ENCODE measurements around the gene UNC80.

The UNC80 gene

DNA sequence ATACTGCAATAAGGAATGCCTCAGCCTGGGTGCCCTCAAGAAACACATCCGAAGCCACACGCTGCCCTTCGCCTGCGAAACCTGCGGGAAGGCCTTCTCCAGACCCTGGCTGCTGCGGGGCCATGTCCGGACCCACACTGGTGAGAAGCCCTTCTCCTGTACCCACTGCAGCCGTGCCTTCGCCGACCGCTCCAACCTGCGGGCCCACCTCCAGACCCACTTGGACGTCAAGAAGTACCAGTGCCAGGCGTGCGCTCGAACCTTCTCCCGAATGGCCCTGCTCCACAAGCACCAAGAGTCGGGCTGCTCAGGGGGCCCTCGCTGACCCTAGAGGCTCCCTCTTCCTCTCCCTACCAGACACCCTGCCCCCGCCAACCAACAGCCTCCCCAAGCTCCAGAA lies 37.6 kb downstream of the UNC80 start:
- DNase-seq (ENCODE audit: low spot score) = no peak

DNA sequence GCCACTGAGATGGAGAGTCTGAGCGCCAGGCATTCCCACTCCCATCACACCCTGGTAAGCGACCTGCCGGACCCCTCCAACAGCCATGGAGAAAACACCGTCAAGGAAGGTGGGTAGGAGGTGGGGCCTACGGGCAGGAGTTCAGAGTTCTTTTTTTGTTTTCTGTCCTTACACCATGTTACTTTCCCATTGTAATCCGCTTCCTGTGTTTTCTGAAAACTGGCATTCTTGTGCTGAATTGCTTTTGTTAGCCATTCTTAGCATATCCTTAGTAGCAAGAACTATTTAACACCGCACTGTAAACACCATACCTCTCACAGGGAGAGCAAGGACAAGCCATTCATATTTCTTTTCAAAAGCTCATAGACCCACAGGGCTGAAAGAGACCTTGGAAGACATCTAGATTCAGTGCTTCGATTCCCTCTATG lies 46.2 kb downstream of the UNC80 start:
- DNase-seq (ENCODE audit: low spot score) = no peak

DNA sequence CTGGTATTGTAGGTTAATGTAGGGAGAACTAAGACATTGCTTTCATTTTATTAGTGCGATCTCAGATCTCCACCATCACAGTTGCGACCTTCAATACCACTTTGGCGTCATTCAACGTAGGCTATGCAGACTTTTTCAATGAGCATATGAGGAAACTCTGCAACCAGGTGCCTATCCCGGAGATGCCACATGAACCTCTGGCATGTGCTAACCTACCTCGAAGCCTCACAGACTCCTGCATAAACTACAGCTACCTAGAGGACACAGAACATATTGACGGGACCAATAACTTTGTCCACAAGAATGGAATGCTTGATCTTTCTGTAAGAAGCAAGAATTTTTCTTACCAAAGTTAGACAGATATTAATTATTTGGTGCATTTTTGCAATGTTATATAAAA lies 47.3 kb downstream of the UNC80 start:
- no peak for DNase-seq (ENCODE audit: low spot score)

DNA sequence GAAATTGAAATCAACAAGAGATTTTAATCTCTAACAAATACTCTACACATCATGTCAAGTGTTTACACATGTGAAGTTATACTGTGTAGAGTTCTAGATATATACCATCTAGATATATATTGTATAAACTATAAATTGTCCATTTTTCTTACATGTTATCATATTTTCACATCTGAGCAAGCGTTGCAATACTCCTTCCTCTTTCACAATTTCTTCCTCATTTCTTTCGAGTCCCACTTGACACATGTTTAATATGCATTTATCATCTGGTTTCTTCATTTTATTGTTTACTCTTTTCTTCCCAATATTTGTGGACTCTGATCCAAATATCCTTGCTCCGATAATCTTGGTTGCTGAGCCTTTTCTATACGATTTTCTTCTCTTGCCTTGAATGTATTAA lies 50.2 kb downstream of the UNC80 start:
- no peak for DNase-seq (ENCODE audit: low spot score)

DNA sequence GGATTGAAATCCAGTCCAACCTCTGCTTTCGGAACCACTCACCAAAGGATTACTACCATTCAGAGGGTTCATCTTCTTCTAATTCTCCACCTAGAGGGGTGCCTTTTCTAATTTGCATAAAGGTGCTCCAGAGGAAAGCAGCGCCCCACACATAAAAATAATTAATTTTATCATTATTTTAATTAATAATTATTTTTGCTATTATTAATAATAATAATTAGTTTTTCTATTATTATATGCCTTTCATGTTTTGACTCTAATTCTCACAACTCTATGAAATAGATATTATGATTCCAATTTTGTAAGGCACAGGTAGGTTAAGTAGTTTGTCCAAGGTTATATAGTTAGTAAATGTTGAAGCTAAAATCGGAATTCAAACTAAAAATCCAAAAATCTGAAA lies 51.9 kb downstream of the UNC80 start:
- no peak for DNase-seq (ENCODE audit: low spot score)

DNA sequence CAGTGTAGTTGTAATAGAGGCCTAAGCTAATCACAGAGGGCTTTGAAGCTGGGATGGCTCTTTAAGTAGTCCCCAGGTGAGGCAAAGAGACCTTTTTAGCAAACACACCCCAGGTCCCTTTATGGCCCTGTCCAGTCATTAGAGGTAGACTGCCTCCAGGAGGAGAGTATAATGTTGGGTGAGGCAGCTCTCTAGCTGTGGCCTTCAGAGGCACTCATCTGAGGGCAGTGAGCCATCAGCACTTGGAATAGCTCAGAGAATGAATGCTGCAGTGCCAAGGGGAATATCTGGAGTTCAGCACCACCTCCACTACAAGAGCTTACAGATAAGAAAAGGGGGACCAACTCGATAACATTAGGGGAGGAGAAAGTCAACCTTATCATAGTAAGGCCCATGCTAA lies 52.8 kb downstream of the UNC80 start:
- no peak for DNase-seq (ENCODE audit: low spot score)

DNA sequence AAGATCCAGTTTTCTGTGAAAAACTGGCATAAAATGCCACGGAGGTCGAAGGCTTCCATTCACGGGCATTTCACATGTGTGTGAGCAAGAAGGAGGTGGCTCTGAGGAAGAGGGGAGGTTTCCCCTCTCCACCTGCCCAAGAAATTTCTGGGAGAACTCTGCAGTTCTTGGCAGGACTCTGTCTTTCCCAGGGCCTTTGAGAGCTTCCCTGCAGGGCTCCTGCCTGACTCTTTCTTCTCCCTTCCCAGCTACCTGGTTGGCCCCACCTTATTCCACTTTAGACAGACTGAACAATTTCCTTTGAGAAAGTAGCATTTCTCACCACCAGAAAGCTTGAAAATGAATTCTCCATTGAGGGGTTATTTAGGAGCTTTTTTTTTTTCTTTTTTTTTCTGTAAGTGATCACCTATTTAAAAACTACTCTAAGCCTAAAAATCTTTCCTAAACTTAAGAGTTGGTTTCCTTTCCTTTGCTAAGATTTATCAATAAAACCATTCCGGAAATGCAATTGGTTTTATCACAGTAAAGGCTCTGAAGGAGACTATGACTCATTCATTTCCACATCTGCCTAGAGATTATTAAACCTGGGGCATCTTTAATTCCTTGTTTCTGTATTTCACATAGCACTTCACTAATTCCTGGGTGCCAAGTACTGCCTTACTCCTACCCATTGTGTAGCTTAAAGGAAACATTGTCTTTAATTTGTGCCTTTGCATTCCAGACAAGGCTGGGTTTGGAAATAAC lies 59.3 kb downstream of the UNC80 start:
- no peak for DNase-seq (ENCODE audit: low spot score)

DNA sequence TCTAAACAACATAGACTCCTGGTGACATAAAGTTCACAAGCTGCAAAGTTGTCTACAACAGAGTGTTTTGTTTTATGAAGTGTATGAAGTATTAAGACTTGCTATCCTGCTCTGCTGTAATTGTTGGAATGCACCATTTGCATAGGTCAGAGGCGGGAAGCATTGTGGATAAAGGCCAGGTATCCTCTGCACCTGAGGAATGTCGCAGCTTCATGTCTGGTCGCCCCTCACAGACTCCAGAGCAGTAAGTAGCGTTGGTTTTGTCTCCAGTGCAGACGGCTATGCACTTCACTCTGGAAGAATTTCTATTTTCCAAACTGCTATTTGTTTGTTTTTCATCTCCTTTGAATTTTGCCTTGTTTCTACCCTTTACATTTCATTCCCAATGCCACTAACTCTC lies 63.1 kb downstream of the UNC80 start:
- DNase-seq (ENCODE audit: low spot score) = no peak

DNA sequence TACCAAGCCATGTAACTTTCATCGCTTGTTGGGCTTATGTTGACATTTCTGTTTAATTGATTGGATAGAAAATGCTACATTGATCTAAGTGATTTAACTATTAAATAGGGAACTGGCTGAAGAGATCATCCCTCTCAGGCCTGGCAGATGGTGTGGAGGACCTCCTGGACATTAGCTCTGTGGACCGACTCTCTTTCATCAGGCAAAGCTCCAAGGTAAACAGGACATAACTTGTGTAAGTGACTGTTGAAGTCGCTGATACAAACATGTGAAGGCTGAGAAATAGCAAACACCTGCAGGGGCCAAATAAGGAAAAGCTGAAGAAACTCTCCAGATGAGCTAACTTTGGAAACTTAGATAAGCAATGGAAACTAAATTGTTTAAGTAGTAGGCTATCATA lies 68.8 kb downstream of the UNC80 start:
- DNase-seq (ENCODE audit: low spot score) = no peak

DNA sequence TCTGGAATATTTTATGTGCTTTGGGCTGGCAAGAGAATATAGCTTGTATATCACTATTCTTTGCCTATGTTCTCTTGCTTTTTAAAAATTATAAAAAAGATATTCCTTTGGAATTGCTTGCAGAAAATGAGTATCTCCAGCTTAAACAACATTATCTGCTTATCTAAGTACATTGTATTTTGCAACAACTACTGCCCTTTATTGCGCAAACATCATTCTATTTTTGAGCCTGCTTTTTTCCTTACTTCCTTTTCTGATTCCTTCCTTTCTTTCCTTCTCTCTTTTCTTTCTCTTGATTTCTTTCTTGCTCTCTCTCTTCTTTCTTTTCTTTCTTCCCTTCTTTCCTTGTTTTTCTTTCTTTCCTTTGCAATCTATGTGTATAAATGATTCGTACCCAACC lies 74.0 kb downstream of the UNC80 start:
- no peak for DNase-seq (ENCODE audit: low spot score)

DNA sequence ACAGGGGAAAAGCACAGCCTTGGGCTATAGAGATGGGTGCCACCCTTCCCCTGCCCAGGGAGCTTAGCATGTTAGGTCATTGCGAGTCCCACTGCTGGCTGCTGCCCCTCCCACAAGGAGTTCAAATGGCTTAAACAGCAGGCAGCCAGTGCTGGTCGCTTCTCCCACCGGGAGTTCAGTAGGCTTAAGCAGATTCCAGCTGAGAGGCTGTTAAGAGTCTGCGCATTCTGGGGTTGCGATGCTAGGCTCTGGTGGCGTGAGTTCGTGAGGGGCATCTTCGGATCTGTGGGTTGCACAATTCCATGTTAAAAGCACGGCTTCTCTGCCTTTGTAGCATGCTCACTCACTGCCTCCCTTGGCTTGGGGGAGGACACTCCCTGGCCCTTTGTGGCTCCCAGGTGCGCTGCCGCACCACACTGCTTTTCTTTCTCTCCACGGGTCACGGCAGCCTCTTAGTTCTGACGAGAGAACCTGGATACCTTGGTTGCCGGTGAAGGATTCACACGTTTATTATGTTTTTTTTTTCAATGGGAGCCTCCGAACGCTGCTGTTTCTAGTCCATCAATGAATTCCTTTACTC lies 93.2 kb downstream of the UNC80 start:
- no peak for DNase-seq (ENCODE audit: low spot score)

DNA sequence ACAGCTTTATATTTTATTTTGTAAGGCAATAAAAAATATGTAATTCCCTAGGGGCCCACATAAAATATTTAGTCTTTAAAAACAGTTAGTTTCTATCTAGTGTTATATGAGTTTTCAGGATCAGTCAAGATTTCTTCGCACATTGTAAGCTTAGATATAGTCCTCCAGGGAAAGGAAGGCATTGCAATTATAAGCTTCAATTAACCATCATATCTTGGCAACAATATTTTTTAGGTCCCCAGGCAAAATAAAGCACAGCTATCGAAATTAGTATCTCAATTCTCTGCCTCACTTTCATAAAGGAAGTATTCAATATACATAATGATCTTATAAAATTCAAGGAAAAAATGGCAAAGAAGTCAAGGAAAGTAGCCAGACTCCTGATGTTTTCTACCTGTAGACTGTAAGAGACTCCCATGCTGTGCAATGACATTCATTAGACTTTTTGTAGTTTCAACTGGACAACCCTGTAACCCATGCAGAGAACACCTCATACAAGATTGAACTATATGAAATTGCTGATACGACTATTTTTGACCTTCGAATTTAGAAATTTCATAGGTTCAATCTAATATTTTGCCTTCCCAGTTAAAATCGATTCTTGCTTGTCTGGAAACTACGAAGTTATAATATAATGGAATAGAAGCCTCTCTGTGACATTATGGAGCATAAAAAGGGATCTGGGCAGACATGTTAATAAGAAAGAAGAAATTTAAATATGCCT lies 96.8 kb downstream of the UNC80 start:
- no peak for DNase-seq (ENCODE audit: low spot score)

DNA sequence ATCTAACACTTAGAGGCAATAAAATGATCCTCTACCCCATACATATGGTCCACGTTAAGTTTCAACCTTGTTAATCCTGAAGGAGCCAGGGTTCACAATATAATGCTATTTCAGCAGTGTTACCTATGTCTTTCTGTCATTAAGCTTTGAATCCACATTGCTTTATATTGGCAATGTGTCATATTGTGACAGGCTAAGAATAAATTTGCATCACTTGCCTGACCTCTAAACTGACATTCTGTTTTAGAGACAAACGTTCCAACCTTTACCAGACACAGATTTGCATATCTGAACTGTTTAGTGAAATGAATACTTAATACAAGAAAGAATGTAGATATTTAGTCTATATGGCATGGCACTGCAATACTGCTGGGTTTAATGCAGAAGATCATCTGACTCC lies 98.4 kb downstream of the UNC80 start:
- no peak for DNase-seq (ENCODE audit: low spot score)

DNA sequence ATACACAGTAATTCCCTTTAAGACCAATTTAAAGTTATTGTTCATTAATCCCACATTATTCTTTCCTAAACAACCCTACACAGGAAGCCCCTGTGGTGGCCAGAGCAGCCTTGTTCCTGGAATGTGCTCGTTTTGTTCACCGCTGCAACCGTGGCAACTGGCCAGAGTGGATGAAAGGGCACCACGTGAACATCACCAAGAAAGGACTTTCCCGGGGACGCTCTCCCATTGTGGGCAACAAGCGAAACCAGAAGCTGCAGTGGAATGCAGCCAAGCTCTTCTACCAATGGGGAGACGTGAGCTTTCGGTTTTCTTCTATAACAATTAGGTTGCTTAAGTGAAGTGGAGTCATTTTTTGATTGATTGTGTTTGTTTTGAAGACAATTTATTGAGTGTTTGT lies 101.0 kb downstream of the UNC80 start:
- DNase-seq (ENCODE audit: low spot score) = no peak

DNA sequence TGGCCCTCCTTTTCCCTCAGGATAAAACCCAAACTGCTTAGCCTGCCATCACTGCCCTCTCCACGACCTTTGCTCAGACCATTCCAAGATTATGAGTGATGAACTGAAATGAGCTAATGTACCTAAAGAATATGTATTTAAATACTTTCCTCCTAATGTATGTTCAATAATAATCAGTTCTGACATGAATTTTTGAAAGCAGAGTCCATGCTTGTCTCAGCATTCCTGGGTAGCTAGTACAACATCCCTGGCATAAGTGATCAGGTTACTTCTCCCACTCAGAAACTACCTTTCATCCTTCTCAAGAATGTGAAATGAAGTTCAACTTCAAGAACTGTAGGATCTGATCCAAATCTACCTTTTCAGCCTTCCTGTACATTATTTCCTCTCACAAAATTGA lies 103.6 kb downstream of the UNC80 start:
- no peak for DNase-seq (ENCODE audit: low spot score)

DNA sequence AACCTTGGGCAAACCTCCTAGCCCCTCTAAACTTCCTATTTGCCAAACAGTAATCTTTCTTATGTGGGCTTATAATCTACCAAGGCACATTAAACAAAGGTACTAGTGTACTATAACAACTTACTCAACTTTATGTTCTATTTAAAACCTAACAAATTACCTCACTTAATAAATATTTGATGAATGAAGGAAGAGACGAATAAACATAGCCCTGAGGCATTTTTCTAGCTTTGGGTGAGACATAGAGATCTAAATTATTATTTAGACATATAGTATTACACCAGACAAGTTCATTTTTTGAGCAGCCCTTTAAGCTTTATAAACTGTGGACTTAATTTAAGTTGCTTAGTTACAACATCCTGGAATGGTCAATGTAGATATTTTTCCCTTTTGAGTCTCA lies 104.6 kb downstream of the UNC80 start:
- no peak for DNase-seq (ENCODE audit: low spot score)

DNA sequence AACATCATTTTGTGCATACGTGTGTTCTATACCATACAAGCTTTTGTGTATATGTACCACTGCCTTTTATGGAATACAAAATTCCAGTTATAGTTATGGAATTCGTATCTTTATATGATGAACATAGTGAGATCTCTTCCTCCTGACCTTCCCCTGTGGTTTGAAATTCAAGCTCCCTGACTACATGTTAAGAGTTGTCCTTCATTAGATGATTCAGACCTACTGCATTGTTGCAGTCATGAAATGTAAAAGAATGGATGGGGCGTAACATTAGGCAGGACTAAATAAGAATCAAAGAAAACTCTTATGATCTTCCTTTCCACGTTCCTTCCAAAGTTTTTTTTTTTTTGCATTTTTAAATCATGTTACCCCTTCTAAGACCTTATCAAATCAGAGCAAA lies 107.1 kb downstream of the UNC80 start:
- DNase-seq (ENCODE audit: low spot score) = no peak

DNA sequence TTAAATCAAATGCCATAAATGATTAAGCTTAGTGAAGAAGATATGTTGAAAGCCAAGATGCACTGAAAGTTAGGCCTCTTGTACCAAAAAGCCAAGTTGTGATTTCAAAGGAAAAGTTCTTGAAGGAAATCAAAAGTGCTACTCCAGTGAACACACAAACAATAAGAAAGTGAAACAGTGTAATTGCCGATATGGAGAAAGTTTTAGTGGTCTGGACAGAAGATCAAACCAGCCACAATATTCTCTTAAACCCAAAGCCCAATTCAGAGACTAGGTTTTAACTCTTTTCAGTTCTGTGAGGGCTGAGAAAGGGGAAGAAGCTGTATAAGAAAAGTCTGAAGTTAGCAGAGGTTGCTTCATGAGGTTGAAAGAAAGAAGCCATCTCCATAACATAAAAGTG lies 129.0 kb downstream of the UNC80 start:
- no peak for DNase-seq (ENCODE audit: low spot score)

DNA sequence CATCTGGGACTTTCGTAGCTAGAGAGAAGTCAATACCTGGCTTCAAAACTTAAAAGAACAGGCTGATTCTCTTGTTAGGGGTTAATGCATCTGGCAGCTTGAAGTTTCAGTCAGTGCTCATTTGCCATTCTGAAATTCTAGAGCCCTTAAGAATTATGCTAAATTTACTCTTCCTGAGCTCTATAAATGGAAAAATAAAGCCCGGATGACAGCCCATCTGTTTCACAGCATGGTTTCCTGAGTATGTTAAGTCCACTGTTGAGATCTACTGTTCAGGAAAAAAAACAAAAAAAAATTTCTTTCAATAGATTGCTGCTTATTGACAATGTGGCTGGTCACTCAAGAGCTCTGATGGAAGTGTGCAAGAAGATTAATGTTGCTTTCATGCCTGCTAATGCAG lies 129.5 kb downstream of the UNC80 start:
- DNase-seq (ENCODE audit: low spot score) = no peak

DNA sequence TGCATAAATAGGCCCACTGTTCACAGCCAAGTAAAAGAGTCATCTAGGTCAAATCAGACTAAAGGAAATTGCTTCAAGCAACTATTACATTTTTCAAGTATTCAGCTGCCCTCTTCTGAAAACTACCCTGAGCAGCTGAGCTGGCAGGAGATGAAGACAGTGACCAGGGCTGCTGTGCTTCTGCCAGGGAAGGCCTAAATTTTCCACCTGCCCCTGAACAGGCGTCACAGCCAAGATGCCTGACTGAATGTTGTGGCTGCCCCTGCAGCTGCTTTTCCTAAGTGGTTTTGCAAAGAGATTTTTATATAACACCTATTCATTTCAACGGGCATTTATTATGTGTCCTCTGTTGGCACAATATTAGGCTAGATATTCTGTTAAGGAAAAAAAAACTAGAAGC lies 134.1 kb downstream of the UNC80 start:
- no peak for DNase-seq (ENCODE audit: low spot score)

DNA sequence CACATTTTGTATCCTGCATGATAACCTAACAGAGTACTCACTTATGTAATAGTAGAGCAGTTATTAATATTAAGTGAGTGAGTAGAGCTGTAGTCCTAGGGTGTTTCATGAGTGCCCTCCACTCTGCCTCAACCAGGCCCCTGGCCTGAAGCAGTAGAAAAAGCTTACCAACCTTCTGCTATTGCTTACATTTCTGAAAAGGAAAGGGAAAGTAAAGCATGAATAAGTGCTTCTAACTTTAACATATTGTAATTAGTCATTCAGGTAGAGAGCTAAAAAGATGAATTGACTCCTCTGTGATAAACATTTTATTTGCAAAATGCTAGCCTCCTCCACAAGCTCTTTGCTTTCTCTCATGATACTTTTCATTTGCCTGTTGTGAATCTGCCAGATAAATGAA lies 136.1 kb downstream of the UNC80 start:
- DNase-seq (ENCODE audit: low spot score) = no peak

DNA sequence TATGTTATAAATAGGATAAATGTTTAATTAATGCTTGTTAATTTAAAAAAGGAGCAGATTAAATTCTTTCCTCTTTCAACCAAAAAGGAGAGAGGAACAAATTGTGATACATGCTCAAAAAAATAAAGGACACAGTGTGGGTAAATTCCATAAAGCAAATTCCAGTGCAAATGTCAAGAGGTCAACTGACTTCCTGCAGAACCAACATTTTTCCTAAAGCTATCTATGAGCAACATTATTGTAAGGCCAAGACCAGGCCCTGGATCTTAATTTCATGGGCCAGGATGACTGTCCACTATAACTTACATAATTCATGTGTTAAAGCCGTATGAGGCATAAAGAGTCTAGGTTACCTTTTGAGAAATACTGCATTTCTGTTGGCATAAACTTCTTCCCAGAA lies 136.9 kb downstream of the UNC80 start:
- DNase-seq (ENCODE audit: low spot score) = no peak

DNA sequence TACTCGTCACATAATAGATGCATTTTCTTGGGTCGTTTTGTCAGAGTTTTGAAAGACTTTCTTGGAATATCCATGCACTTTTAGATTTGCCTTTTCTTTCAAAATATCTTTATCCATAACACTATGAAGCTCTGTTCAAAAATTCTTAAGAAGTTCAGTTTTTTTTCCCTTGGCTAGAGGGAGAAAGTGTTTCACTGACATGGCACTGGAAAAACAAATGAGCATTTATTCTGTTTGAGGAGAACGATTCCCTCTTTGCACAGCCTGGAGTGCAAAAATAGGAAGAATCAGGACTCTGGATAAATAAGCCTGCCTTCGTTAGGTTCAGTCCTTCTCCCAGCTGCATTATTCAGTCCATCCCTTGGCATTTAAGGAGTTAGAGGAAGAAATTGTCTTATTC lies 139.9 kb downstream of the UNC80 start:
- DNase-seq (ENCODE audit: low spot score) = no peak

All from SK-N-DZ (cell line).